Sigmoid colon (tissue), 3 donors: ENCODE data around the gene LIN52.

Experiments used
- POLR2A ChIP-seq, 2 donors: fragments of 450-650 bp; IDR thresholded peaks; one replicate each; pipeline ENCODE4 v1.6.1; 2016; ENCODE audit warnings: antibody characterized with exemption in 2 of 2, mild to moderate bottlenecking in 2 of 2, moderate library complexity in 2 of 2
- TF ChIP-seq, protein P1 (sequence below), 4 experiments: fragments of 450-650 bp in 3 of 4; fragments of 200-600 bp in 1 of 4; IDR thresholded peaks; one replicate each; pipeline ENCODE4 v1.5.1; 2016 to 2019; ENCODE audit warnings: antibody characterized with exemption in 4 of 4, mild to moderate bottlenecking in 3 of 4, moderate library complexity in 2 of 4

DNA sequence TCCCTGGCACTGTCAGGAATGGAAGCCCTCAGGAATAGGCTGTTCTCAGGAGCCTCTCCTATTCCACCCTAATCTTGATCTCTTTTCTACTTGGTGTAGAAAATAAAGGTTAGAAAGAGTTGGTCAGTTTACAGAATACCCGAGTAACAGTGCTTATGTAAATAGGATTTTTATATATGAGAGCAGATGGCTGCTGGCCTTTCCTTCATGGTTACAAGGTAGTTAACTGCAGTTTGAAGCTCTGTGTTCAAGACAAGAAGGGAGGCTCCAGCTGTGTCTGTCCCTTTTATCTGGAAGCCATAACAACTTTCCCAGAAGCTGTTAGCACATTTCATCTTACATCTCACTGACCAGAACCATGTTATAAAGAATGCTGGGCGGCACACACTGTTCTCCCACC lies 42.5 kb upstream of the LIN52 start:
- TF ChIP-seq POLR2A (IDR thresholded peaks at IDR 0.05), result no peak
- TF ChIP-seq, protein P1, sequence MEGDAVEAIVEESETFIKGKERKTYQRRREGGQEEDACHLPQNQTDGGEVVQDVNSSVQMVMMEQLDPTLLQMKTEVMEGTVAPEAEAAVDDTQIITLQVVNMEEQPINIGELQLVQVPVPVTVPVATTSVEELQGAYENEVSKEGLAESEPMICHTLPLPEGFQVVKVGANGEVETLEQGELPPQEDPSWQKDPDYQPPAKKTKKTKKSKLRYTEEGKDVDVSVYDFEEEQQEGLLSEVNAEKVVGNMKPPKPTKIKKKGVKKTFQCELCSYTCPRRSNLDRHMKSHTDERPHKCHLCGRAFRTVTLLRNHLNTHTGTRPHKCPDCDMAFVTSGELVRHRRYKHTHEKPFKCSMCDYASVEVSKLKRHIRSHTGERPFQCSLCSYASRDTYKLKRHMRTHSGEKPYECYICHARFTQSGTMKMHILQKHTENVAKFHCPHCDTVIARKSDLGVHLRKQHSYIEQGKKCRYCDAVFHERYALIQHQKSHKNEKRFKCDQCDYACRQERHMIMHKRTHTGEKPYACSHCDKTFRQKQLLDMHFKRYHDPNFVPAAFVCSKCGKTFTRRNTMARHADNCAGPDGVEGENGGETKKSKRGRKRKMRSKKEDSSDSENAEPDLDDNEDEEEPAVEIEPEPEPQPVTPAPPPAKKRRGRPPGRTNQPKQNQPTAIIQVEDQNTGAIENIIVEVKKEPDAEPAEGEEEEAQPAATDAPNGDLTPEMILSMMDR (IDR thresholded peaks at IDR 0.05), result no peak
